Measurements from ENCODE around the gene ANKS3.
"Not testable (repeated sequence)": the region's sequence is repeated elsewhere in the genome, so short reads cannot be mapped to it uniquely, and the experiment has no call there.

DNA sequence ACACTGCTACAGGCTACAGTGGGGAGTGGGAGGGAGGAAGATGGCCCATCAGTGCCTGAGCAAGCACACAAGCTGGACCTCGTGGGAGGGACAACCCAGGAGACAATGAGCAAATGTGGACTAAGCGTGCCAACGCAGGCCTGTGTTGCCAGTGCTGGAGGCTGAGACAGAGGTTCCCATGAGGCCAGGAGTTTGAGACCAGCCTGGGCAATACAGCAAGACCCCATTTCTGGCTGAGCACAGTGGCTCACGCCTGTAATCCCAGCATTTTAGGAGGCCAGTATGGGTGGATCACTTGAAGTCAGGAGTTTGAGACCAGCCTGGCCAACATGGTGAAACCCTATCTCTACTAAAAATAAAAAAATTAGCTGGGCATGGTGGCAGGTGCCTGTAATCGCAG, 4.3 kb upstream of the ANKS3 start:
- TF ChIP-seq, protein P1, sequence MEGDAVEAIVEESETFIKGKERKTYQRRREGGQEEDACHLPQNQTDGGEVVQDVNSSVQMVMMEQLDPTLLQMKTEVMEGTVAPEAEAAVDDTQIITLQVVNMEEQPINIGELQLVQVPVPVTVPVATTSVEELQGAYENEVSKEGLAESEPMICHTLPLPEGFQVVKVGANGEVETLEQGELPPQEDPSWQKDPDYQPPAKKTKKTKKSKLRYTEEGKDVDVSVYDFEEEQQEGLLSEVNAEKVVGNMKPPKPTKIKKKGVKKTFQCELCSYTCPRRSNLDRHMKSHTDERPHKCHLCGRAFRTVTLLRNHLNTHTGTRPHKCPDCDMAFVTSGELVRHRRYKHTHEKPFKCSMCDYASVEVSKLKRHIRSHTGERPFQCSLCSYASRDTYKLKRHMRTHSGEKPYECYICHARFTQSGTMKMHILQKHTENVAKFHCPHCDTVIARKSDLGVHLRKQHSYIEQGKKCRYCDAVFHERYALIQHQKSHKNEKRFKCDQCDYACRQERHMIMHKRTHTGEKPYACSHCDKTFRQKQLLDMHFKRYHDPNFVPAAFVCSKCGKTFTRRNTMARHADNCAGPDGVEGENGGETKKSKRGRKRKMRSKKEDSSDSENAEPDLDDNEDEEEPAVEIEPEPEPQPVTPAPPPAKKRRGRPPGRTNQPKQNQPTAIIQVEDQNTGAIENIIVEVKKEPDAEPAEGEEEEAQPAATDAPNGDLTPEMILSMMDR (IDR thresholded peaks at IDR 0.05) = not testable (repeated sequence)
- TF ChIP-seq POLR2A, EP300 (IDR thresholded peaks at IDR 0.05): not testable (repeated sequence)
